ENCODE measurements around the gene AK1. TPM values are rescaled to one million over a fixed set of nuclear protein-coding genes. Genes with fewer than 3 reads are reported as not detected.
A peak's percentile ranks its signal among the peaks of the same experiment; 100 is the strongest.

The AK1 gene
- total and polyA plus RNA-seq, 12 donors, result 500 to 1,050 (median 731) TPM

DNA sequence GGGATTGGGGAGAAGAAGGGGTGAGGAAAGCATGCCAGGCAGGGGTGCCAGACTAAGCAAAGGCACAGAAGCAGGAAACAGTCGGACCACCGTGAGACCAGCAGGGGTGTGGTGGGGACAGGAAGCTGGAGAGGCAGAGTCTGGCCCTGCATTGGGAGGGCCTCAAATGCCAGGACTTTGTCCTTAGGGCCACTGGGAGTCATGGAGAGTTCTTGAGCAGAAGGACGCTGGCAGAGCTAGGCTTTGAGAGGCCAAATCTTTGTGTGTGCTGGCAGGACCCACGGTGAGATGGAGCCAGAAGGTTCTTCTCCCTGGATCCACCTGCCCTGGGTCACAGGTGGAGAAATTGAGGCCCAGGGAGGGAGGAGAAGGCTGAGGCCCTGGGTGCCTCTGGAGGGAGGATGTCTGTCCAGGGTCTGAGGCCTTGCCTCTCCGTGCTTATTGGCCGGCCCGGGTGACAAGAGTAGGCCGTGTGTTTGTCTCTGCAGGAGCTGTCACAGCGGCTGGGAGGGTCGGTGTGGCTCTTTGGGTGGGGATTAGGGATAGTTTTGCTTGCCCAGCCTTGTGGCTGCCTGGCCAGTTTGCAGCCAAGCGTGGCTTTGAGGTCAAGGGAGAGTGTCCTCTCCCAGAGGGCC lies 21.3 kb downstream of the AK1 start:
- Histone ChIP-seq H3K4me1 (peaks cover 34 to 86% (median 71%) of the 10 kb centered on the region in 9 donors), H3K27ac (peak overlapping the region; percentile 88 to 99 (median 94)), H3K27me3 (no peaks in the 10 kb centered on the region), H3K36me3 (peaks cover 0 to 23% (median 4%) of the 10 kb centered on the region in 9 donors), H3K9me3 (no peaks in the 10 kb centered on the region), H3K4me3 (no peak overlapping the region)
- WGBS, 2 donors, result 51 to 58% methylated on average over 11 of the region's 11 CpGs
- intact Hi-C loops (cut with DNase I), result loop anchor here in 1 of 10 donors (5.0 kb wide), 1 partner anchor 94 kb away; no protein-coding TSS in a partner anchor
- TF ChIP-seq CTCF (IDR thresholded peaks at IDR 0.05), result no peak
- no peak for ATAC-seq
- no peak for DNase-seq

GRCh38 chr9:127855522-127855921 lies 22.0 kb downstream of the AK1 start:
- Histone ChIP-seq H3K4me1 (peaks cover 30 to 86% (median 67%) of the 10 kb centered on the region in 9 donors), H3K27me3 (no peaks in the 10 kb centered on the region), H3K36me3 (peaks cover 0 to 30% (median 4%) of the 10 kb centered on the region in 9 donors), H3K9me3 (no peaks in the 10 kb centered on the region), H3K27ac (peak overlapping the region; percentile 91 to 99 (median 95)), H3K4me3 (peak overlapping the region in 3 of 10 donors; percentile 73 to 90 (median 81))
- no peak for DNase-seq
- ATAC-seq, result no peak
- WGBS, 2 donors, result 95 to 96% methylated on average over 5 of the region's 5 CpGs
- intact Hi-C loops (cut with DNase I), result loop anchor here in 1 of 10 donors (5.0 kb wide), 1 partner anchor 93 kb away; no protein-coding TSS in a partner anchor
- TF ChIP-seq CTCF (IDR thresholded peaks at IDR 0.05), result no peak

- Histone ChIP-seq H3K36me3 (peaks cover 0 to 35% (median 7%) of the 10 kb centered on the region in 9 donors), H3K4me1 (peaks cover 27 to 85% (median 63%) of the 10 kb centered on the region in 9 donors), H3K27me3 (no peaks in the 10 kb centered on the region), H3K9me3 (peaks cover 0 to 4% (median 0%) of the 10 kb centered on the region in 11 donors), H3K27ac (peak overlapping the region; percentile 91 to 99 (median 95)), H3K4me3 (peak overlapping the region in 9 of 10 donors; percentile 73 to 90 (median 78))
- DNase-seq (no peak), ATAC-seq (no peak)
- TF ChIP-seq CTCF (IDR thresholded peaks at IDR 0.05), result no peak
- intact Hi-C loops (cut with DNase I), result loop anchor here in 1 of 10 donors (5.0 kb wide), 1 partner anchor 93 kb away; no protein-coding TSS in a partner anchor
- 63 to 64% methylated on average over 11 of the region's 11 CpGs for WGBS, 2 donors
These were observed 22.5 kb downstream of the AK1 start for GRCh38 chr9:127854960-127855359.

GRCh38 chr9:127854184-127854806 lies 23.2 kb downstream of the AK1 start, which contains the start of gene ENG:
Gene ENG, minus strand, starts transcription at chr9:127854658. Its CDS starts 303 bp downstream, at chr9:127854355.
- H3K4me3 ChIP-seq, result peak within 1 kb of the TSS; percentile 71 to 90 (median 78)
- peaks cover 0 to 42% (median 14%) of the 10 kb centered on the region in 9 donors for H3K36me3 ChIP-seq
- H3K27ac ChIP-seq, result peak within 1 kb of the TSS; percentile 91 to 99 (median 95)
- ATAC-seq (peak; percentile 62 to 84 (median 75)), DNase-seq (peak; percentile 90 to 91)
- WGBS, 2 donors, result 28 to 38% methylated on average over 36 to 37 of the region's 37 CpGs
- intact Hi-C loops (cut with DNase I), result no loop called here
- TF ChIP-seq CTCF (IDR thresholded peaks at IDR 0.05), result peak in 1 of 9 donors; percentile 5
- peaks cover 0 to 10% (median 0%) of the 10 kb centered on the region in 11 donors for H3K9me3 ChIP-seq
- no peaks in the 10 kb centered on the region for H3K27me3 ChIP-seq
- H3K4me1 ChIP-seq, result peaks cover 31 to 78% (median 58%) of the 10 kb centered on the region in 9 donors
